PFSK-1 (cell line): Measurements from ENCODE around the gene ADAMTSL1.

Source experiments
- REST ChIP-seq, 2 experiments: IDR thresholded peaks; 2 replicates each; pipeline versions ENCODE4 v1.6.1 to v1.8.0; 2011 to 2012; ENCODE audit warnings: low read depth in 2 of 2, low read length in 2 of 2, control low read depth in 1 of 2, inconsistent platforms in 1 of 2, mild to moderate bottlenecking in 1 of 2, moderate library complexity in 1 of 2; ENCODE audit not compliant: insufficient read depth in 1 of 2
- SIN3A ChIP-seq: IDR thresholded peaks from 2 replicates; pipeline ENCODE4 v1.6.1; 2012; ENCODE audit warnings: mild to moderate bottlenecking, low read length, moderate library complexity, borderline replicate concordance; ENCODE audit not compliant: insufficient read depth

DNA sequence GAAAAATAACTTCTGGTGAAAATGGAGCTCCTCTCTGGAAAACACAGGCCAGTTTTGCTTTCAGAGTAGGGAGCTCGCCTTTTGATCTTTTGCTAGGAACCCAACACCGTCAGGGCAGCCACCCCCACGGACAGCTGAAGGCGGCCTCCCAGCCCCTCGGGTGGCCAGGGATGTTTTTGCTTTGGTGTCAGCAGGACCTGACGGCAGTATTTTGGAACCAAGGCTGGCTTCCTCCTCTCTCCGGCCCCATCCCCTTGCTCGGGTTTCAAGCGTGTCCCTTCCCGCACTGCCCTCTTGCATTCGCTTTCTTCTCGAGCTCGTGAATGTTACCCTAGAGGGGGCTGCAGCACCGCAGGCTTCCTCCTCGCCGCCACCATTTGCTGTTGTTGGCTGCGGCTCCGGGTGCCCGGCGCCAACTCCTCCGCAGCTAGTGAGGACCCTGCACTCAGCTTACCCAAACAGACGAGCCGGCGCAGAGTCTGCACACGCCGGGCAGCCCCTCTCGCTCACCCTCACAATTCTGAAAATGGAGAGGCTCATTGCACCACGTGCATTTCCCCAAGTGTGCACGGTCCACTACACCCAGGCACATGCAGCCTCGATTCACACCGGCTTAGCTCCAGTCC, 35.5 kb upstream of the ADAMTSL1 start:
- TF ChIP-seq SIN3A = no peak
- no peak for TF ChIP-seq REST (IDR thresholded peaks at IDR 0.05; ENCODE audit: insufficient read depth in 1 of 2, low read depth in 2 of 2, low read length in 2 of 2)
